ENCODE measurements around the gene GMPS. TPM values are rescaled to one million over a fixed set of nuclear protein-coding genes. Genes with fewer than 3 reads are reported as not detected.
"Not testable (repeated sequence)": the region's sequence is repeated elsewhere in the genome, so short reads cannot be mapped to it uniquely, and the experiment has no call there.

GMPS gene
- total and polyA plus RNA-seq, 2 donors (not counting 3 experiments of a cell fraction or from before 2014, with no cell fraction given) = 18.7 to 67.5 TPM

DNA sequence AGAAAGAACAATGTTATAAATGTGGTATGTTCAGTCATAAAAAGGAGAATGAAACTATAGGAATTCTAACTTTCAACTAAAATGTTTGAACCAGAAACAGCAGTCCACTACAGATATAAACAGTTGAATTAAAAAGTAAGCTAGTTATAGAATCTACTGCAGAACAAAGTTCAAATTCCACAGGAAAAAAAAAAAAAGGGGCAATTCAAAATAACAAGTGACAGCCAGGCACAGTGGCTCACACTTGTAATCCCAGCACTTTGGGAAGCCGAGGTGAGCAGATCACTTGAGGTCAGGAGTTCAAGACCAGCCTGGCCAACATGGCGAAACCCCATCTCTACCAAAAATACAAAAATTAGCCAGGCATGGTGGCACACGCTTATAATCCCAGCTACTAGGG, 21.0 kb upstream of the GMPS start:
- H3K27me3 ChIP-seq (ENCODE audit: control insufficient read depth in 2 of 2, insufficient read depth in 2 of 2, low read length in 2 of 2); H3K27ac ChIP-seq (ENCODE audit: insufficient read depth, low read depth, low read length); H2AFZ ChIP-seq (ENCODE audit: low read depth, low read length); FAIRE-seq; intact Hi-C loops (cut with micrococcal nuclease); H3K9me3 ChIP-seq (replicated peaks; ENCODE audit: control insufficient read depth, insufficient read depth, low read length); H3K9me1 ChIP-seq (replicated peaks; ENCODE audit: control insufficient read depth, extremely low read depth, insufficient read depth, low read length); H3K9ac ChIP-seq (replicated peaks; ENCODE audit: extremely low read depth, insufficient read depth, low read length); dilution Hi-C loops (cut with MboI; ENCODE audit: extremely low pct_ligation_motif_present, low sequenced_read_pairs); H4K20me1 ChIP-seq (replicated peaks; ENCODE audit: control insufficient read depth, extremely low read depth, insufficient read depth, low read length); BruUV-seq (replicated peaks); H3K4me2 ChIP-seq (ENCODE audit: insufficient read depth, low read length); H3K4me1 ChIP-seq (ENCODE audit: control insufficient read depth, extremely low read depth, insufficient read depth, low read length); POLR2A ChIA-PET; H3K36me3 ChIP-seq (ENCODE audit: control insufficient read depth in 2 of 2, extremely low read depth in 1 of 2, insufficient read depth in 2 of 2, low read length in 2 of 2); DNase-seq (ENCODE audit: low read depth, low spot score); H3K4me3 ChIP-seq (replicated peaks in 1 of 3; ENCODE audit: insufficient read depth in 1 of 3, low read depth in 1 of 3, low read length in 3 of 3): not testable (repeated sequence)
- H3K79me2 ChIP-seq (ENCODE audit: control insufficient read depth, insufficient read depth, low read length) = peaks cover 73% of the 10 kb centered on the region
- CTCF ChIA-PET = interaction anchor here (2.3 kb wide), 1 partner anchor 43 kb away, joined by 9 read pairs; the partner anchor contains the start of gene C3orf33

DNA sequence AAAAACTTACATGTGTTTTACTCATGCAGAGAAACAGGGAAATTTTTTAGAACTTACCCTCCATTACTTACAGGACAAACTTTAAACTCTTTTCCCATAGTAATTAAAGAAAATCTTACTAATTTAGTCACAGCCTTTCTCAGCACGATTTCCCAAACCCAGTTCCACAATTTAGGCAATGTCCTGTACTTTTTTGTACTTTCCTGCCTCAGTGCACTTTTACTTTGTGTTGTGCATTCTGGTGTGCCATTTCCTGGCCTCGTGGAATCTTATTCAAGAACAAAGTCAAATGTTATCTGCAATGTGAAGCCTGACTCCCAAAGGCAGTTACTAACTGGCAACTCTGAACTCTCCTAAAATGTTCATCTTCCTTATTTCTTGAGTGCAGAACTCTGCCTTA, 18.1 kb upstream of the GMPS start:
- Histone ChIP-seq H3K9me1 (replicated peaks; ENCODE audit: control insufficient read depth, extremely low read depth, insufficient read depth, low read length) (no peaks in the 10 kb centered on the region), H3K9me3 (replicated peaks; ENCODE audit: control insufficient read depth, insufficient read depth, low read length) (no peaks in the 10 kb centered on the region), H3K79me2 (ENCODE audit: control insufficient read depth, insufficient read depth, low read length) (peaks cover 52% of the 10 kb centered on the region), H3K4me1 (ENCODE audit: control insufficient read depth, extremely low read depth, insufficient read depth, low read length) (peaks cover 7% of the 10 kb centered on the region), H3K4me3 (replicated peaks in 1 of 3; ENCODE audit: insufficient read depth in 1 of 3, low read depth in 1 of 3, low read length in 3 of 3) (peak overlapping the region; percentile 56 to 96 (median 75)), H4K20me1 (replicated peaks; ENCODE audit: control insufficient read depth, extremely low read depth, insufficient read depth, low read length) (no peaks in the 10 kb centered on the region), H3K9ac (replicated peaks; ENCODE audit: extremely low read depth, insufficient read depth, low read length) (peak overlapping the region; percentile 79), H3K36me3 (ENCODE audit: control insufficient read depth in 2 of 2, extremely low read depth in 1 of 2, insufficient read depth in 2 of 2, low read length in 2 of 2) (no peaks in the 10 kb centered on the region), H2AFZ (ENCODE audit: low read depth, low read length) (no peak overlapping the region), H3K4me2 (ENCODE audit: insufficient read depth, low read length) (peak overlapping the region; percentile 99), H3K27ac (ENCODE audit: insufficient read depth, low read depth, low read length) (no peak overlapping the region), H3K27me3 (ENCODE audit: control insufficient read depth in 2 of 2, insufficient read depth in 2 of 2, low read length in 2 of 2) (no peaks in the 10 kb centered on the region)
- no TSS peak for BruUV-seq (replicated peaks)
- no peak for FAIRE-seq
- ChIA-PET POLR2A (no interaction called here), CTCF (interaction anchor here (0.8 to 3.6 kb wide), 2 partner anchors 20 to 46 kb away, joined by 4 to 34 read pairs; partner anchors contain the start of gene C3orf33)
- dilution Hi-C loops (cut with MboI; ENCODE audit: extremely low pct_ligation_motif_present, low sequenced_read_pairs) = no loop called here
- intact Hi-C loops (cut with micrococcal nuclease) = loop anchor here (5.0 kb wide), 2 partner anchors 105 to 695 kb away; partner anchors contain the start of gene PLCH1
- DNase-seq (ENCODE audit: low read depth, low spot score) = peak; percentile 16
- TF ChIP-seq, protein P1, sequence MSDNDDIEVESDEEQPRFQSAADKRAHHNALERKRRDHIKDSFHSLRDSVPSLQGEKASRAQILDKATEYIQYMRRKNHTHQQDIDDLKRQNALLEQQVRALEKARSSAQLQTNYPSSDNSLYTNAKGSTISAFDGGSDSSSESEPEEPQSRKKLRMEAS (IDR thresholded peaks at IDR 0.05; ENCODE audit: insufficient read depth, insufficient read length) = no peak
- TF ChIP-seq JUN (IDR thresholded peaks at IDR 0.05; ENCODE audit: borderline replicate concordance, insufficient read depth, insufficient read length, low read depth) (no peak), GATA2 (IDR thresholded peaks at IDR 0.05; ENCODE audit: insufficient read depth, insufficient read length, low read depth, low read length) (no peak), POLR2A (IDR thresholded peaks at IDR 0.05; ENCODE audit: low read depth, low read length) (no peak), FOS (IDR thresholded peaks at IDR 0.05; ENCODE audit: borderline replicate concordance, insufficient read depth, low read length) (no peak), MYC (IDR thresholded peaks at IDR 0.05; ENCODE audit: low read depth, low read length) (no peak)
- TF ChIP-seq, protein P2, sequence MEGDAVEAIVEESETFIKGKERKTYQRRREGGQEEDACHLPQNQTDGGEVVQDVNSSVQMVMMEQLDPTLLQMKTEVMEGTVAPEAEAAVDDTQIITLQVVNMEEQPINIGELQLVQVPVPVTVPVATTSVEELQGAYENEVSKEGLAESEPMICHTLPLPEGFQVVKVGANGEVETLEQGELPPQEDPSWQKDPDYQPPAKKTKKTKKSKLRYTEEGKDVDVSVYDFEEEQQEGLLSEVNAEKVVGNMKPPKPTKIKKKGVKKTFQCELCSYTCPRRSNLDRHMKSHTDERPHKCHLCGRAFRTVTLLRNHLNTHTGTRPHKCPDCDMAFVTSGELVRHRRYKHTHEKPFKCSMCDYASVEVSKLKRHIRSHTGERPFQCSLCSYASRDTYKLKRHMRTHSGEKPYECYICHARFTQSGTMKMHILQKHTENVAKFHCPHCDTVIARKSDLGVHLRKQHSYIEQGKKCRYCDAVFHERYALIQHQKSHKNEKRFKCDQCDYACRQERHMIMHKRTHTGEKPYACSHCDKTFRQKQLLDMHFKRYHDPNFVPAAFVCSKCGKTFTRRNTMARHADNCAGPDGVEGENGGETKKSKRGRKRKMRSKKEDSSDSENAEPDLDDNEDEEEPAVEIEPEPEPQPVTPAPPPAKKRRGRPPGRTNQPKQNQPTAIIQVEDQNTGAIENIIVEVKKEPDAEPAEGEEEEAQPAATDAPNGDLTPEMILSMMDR (IDR thresholded peaks at IDR 0.05; ENCODE audit: extremely low read depth in 1 of 2, insufficient read depth in 1 of 2, low read depth in 1 of 2, low read length in 2 of 2) = no peak
